WTC11 (cell line): Measurements from ENCODE around the gene SNX5. TPM values are rescaled to one million over a fixed set of nuclear protein-coding genes. Genes with fewer than 3 reads are reported as not detected.

Source experiments
- ATAC-seq: fragments of 200-7000 bp; cut with Tn5 transposase; 2 replicates; pipeline ENCODE4 v1.10.0; 2021; ENCODE audit warnings: mild to moderate bottlenecking, moderate library complexity
- CTCF ChIA-PET: fragments of 300-600 bp; sonication (Branson Sonifier 250); formaldehyde crosslinking; loops from one replicate; lab custom pipeline; 2021; ENCODE audit warnings: antibody characterized with exemption; lab: Charles Lee
- POLR2A ChIA-PET: fragments of 350-600 bp; sonication (Branson Sonifier 250); formaldehyde crosslinking; loops from one replicate; lab custom pipeline; 2021; ENCODE audit warnings: antibody characterized with exemption; lab: Charles Lee
- DNase-seq: peaks from one replicate; pipeline ENCODE4 v3.0.0; 2021; ENCODE audit warnings: low spot score
- H3K27ac Mint-ChIP-seq: 2 replicates; pipeline ENCODE4 v1.8.0; 2021; ENCODE audit warnings: mixed read lengths
- H3K27me3 Mint-ChIP-seq: 2 replicates; pipeline ENCODE4 v1.8.0; 2021; ENCODE audit warnings: low read depth, mild to moderate bottlenecking, moderate library complexity, mixed read lengths
- H3K36me3 Mint-ChIP-seq: 2 replicates; pipeline ENCODE4 v1.8.0; 2021; ENCODE audit warnings: mixed read lengths
- H3K4me1 Mint-ChIP-seq: 2 replicates; pipeline ENCODE4 v1.8.0; 2022; ENCODE audit warnings: mixed read lengths
- H3K4me3 Mint-ChIP-seq: 2 replicates; pipeline ENCODE4 v1.8.0; 2021; ENCODE audit warnings: mild to moderate bottlenecking, moderate library complexity, mixed read lengths
- H3K9me3 Mint-ChIP-seq: 2 replicates; pipeline ENCODE4 v1.8.0; 2021; ENCODE audit warnings: mixed read lengths
- ATF1 ChIP-seq: sonication (generic); formaldehyde crosslinking; IDR thresholded peaks from 2 replicates; pipeline ENCODE4 v1.8.1; 2023; ENCODE audit warnings: mild to moderate bottlenecking, moderate library complexity, missing genetic modification reagents
- ATF3 ChIP-seq: sonication (generic); formaldehyde crosslinking; conservative IDR thresholded peaks from 2 replicates; pipeline ENCODE4 v1.8.1; 2022; ENCODE audit warnings: mild to moderate bottlenecking, missing genetic modification reagents
- ERG ChIP-seq: fragments of 250-450 bp; sonication (Bioruptor Pico); IDR thresholded peaks from 2 replicates; pipeline ENCODE4 v1.8.0; 2021; ENCODE audit warnings: mild to moderate bottlenecking
- HMGXB4 ChIP-seq: sonication (generic); formaldehyde crosslinking; IDR thresholded peaks from 2 replicates; pipeline ENCODE4 v1.8.1; 2023; ENCODE audit warnings: mild to moderate bottlenecking, moderate library complexity, missing genetic modification reagents
- JUN ChIP-seq: sonication (generic); formaldehyde crosslinking; IDR thresholded peaks from 2 replicates; pipeline ENCODE4 v1.8.0; 2023; ENCODE audit warnings: mild to moderate bottlenecking, missing genetic modification reagents
- MAX ChIP-seq: sonication (generic); formaldehyde crosslinking; IDR thresholded peaks from 2 replicates; pipeline ENCODE4 v1.8.0; 2022; ENCODE audit warnings: mild to moderate bottlenecking, missing genetic modification reagents
- MLX ChIP-seq: sonication (generic); formaldehyde crosslinking; IDR thresholded peaks from 2 replicates; pipeline ENCODE4 v1.8.1; 2023; ENCODE audit warnings: mild to moderate bottlenecking, missing genetic modification reagents, moderate library complexity
- MXD4 ChIP-seq: fragments of 250-450 bp; sonication (Bioruptor Pico); IDR thresholded peaks from 2 replicates; pipeline ENCODE4 v1.8.0; 2021; ENCODE audit warnings: mild to moderate bottlenecking, moderate library complexity, borderline replicate concordance
- NFYB ChIP-seq: sonication (generic); formaldehyde crosslinking; conservative IDR thresholded peaks from 2 replicates; pipeline ENCODE4 v1.8.0; 2022; ENCODE audit warnings: low read depth, missing genetic modification reagents
- SOX15 ChIP-seq: fragments of 250-450 bp; sonication (Bioruptor Pico); IDR thresholded peaks from 2 replicates; pipeline ENCODE4 v1.9.0; 2021; ENCODE audit warnings: mild to moderate bottlenecking
- SP1 ChIP-seq: sonication (generic); formaldehyde crosslinking; conservative IDR thresholded peaks from 2 replicates; pipeline ENCODE4 v1.8.1; 2022; ENCODE audit warnings: missing genetic modification reagents
- TCF7 ChIP-seq: sonication (generic); formaldehyde crosslinking; IDR thresholded peaks from 2 replicates; pipeline ENCODE4 v1.8.0; 2022; ENCODE audit warnings: mild to moderate bottlenecking, low read depth, missing genetic modification reagents, moderate library complexity
- TEAD4 ChIP-seq: sonication (generic); formaldehyde crosslinking; IDR thresholded peaks from 2 replicates; pipeline ENCODE4 v1.8.0; 2022; ENCODE audit warnings: mild to moderate bottlenecking, missing genetic modification reagents
- ZMAT4 ChIP-seq: fragments of 250-450 bp; sonication (Bioruptor Pico); IDR thresholded peaks from 2 replicates; pipeline ENCODE4 v1.9.0; 2021; ENCODE audit warnings: mild to moderate bottlenecking
- ZNF121 ChIP-seq: sonication (generic); formaldehyde crosslinking; IDR thresholded peaks from 2 replicates; pipeline ENCODE4 v1.8.0; 2023; ENCODE audit warnings: missing genetic modification reagents
- ZNF219 ChIP-seq: sonication (generic); formaldehyde crosslinking; IDR thresholded peaks from 2 replicates; pipeline ENCODE4 v1.8.0; 2023; ENCODE audit warnings: missing genetic modification reagents, mild to moderate bottlenecking, borderline replicate concordance
- ZNF232 ChIP-seq: sonication (generic); formaldehyde crosslinking; IDR thresholded peaks from 2 replicates; pipeline ENCODE4 v1.8.0; 2022; ENCODE audit warnings: mild to moderate bottlenecking, missing genetic modification reagents
- ZNF281 ChIP-seq: sonication (generic); formaldehyde crosslinking; IDR thresholded peaks from 2 replicates; pipeline ENCODE4 v1.8.0; 2023; ENCODE audit warnings: mild to moderate bottlenecking, missing genetic modification reagents
- total RNA-seq: library from RNA; stranded (reverse); gene quantifications from 3 replicates; pipeline ENCODE4 v1.2.3, GENCODE V29; 2021
- TF ChIP-seq, protein P1 (sequence below): sonication (generic); formaldehyde crosslinking; IDR thresholded peaks from 2 replicates; pipeline ENCODE4 v1.8.0; 2023; ENCODE audit warnings: missing genetic modification reagents, mild to moderate bottlenecking, borderline replicate concordance
- TF ChIP-seq, protein P2 (sequence below): fragments of 250-450 bp; sonication (Bioruptor Pico); IDR thresholded peaks from 2 replicates; pipeline ENCODE4 v1.9.0; 2021; ENCODE audit warnings: moderate library complexity, mild to moderate bottlenecking, inconsistent platforms, borderline replicate concordance

The SNX5 gene
- total RNA-seq, 1 experiment from 2014 or later, result 192 TPM

DNA sequence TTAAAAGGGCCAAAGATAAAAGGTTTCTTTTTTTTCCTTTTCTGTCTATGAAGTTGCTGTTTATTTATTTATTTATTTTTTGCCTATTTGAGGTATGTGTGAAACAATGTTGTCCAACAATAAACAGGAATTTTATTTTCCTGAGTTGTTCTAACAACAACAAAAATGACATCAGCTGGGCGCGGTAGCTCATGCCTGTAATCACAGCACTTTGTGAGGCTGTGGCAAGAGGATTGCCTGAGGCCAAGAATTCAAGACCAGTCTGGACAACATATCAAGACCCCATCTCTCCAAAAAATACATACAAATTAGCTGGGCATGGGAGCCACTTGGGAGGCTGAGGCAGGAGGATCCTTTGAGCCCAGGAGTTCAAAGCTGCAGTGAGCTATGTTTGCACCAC, 44.3 kb upstream of the SNX5 start:
- CTCF ChIA-PET, result no interaction called here
- no peaks in the 10 kb centered on the region; the same call in 1 of the 2 replicates for H3K27me3 Mint-ChIP-seq

More for the DNA sequence above, 44.3 kb upstream of the SNX5 start:
- POLR2A ChIA-PET, result no interaction called here
- Mint-ChIP-seq H3K4me1 (no peaks in the 10 kb centered on the region), H3K27ac (no peak overlapping the region), H3K36me3 (peaks cover 16% of the 10 kb centered on the region), H3K9me3 (peaks cover 12% of the 10 kb centered on the region), H3K4me3 (no peak overlapping the region)
- ATAC-seq, result no peak
- TF ChIP-seq SP1 (CRISPR knock-in tag) (no peak), HMGXB4 (CRISPR knock-in tag) (no peak), ZMAT4 (CRISPR knock-in tag) (no peak), ATF1 (CRISPR knock-in tag) (no peak), TEAD4 (CRISPR knock-in tag) (no peak), NFYB (CRISPR knock-in tag) (no peak), SOX15 (CRISPR knock-in tag) (no peak), ERG (CRISPR knock-in tag) (no peak), ZNF219 (CRISPR knock-in tag) (no peak), ZNF121 (CRISPR knock-in tag) (no peak; the same call in 1 of the 2 replicates), MAX (CRISPR knock-in tag) (no peak), ATF3 (CRISPR knock-in tag) (no peak), JUN (CRISPR knock-in tag) (no peak), MXD4 (CRISPR knock-in tag) (no peak), ZNF281 (no peak), ZNF232 (CRISPR knock-in tag) (no peak), TCF7 (CRISPR knock-in tag) (no peak), MLX (CRISPR knock-in tag) (no peak)
- TF ChIP-seq, protein P1, sequence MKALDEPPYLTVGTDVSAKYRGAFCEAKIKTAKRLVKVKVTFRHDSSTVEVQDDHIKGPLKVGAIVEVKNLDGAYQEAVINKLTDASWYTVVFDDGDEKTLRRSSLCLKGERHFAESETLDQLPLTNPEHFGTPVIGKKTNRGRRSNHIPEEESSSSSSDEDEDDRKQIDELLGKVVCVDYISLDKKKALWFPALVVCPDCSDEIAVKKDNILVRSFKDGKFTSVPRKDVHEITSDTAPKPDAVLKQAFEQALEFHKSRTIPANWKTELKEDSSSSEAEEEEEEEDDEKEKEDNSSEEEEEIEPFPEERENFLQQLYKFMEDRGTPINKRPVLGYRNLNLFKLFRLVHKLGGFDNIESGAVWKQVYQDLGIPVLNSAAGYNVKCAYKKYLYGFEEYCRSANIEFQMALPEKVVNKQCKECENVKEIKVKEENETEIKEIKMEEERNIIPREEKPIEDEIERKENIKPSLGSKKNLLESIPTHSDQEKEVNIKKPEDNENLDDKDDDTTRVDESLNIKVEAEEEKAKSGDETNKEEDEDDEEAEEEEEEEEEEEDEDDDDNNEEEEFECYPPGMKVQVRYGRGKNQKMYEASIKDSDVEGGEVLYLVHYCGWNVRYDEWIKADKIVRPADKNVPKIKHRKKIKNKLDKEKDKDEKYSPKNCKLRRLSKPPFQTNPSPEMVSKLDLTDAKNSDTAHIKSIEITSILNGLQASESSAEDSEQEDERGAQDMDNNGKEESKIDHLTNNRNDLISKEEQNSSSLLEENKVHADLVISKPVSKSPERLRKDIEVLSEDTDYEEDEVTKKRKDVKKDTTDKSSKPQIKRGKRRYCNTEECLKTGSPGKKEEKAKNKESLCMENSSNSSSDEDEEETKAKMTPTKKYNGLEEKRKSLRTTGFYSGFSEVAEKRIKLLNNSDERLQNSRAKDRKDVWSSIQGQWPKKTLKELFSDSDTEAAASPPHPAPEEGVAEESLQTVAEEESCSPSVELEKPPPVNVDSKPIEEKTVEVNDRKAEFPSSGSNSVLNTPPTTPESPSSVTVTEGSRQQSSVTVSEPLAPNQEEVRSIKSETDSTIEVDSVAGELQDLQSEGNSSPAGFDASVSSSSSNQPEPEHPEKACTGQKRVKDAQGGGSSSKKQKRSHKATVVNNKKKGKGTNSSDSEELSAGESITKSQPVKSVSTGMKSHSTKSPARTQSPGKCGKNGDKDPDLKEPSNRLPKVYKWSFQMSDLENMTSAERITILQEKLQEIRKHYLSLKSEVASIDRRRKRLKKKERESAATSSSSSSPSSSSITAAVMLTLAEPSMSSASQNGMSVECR (CRISPR knock-in tag), result no peak
- TF ChIP-seq, protein P2, sequence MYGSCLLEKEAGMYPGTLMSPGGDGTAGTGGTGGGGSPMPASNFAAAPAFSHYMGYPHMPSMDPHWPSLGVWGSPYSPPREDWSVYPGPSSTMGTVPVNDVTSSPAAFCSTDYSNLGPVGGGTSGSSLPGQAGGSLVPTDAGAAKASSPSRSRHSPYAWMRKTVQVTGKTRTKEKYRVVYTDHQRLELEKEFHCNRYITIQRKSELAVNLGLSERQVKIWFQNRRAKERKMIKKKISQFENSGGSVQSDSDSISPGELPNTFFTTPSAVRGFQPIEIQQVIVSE, result no peak
- DNase-seq, result no peak
